Right renal cortex interstitium (tissue), 3 donors: Measurements from ENCODE around the gene P4HA1. TPM values are rescaled to one million over a fixed set of nuclear protein-coding genes. Genes with fewer than 3 reads are reported as not detected.
"Not testable (repeated sequence)": the region's sequence is repeated elsewhere in the genome, so short reads cannot be mapped to it uniquely, and the experiment has no call there.

Experiments
- DNase-seq, 3 donors: peaks; one replicate each; pipeline ENCODE4 v3.0.0-alpha.2; 2013; ENCODE audit warnings: low read depth in 3 of 3, low spot score in 2 of 3
- polyA plus RNA-seq, 3 donors: library from polyadenylated mRNA; unstranded; fragments of 120-200 nt; gene quantifications; one replicate each; pipeline ENCODE4 v1.2.1, GENCODE V29; 2013; ENCODE audit not compliant: insufficient read length in 3 of 3

Gene P4HA1
- 100 to 1,000 TPM in 1 of 3 donors, 10 to 100 TPM in 2; 78.1 to 104 (median 93.6) TPM for polyA plus RNA-seq

DNA sequence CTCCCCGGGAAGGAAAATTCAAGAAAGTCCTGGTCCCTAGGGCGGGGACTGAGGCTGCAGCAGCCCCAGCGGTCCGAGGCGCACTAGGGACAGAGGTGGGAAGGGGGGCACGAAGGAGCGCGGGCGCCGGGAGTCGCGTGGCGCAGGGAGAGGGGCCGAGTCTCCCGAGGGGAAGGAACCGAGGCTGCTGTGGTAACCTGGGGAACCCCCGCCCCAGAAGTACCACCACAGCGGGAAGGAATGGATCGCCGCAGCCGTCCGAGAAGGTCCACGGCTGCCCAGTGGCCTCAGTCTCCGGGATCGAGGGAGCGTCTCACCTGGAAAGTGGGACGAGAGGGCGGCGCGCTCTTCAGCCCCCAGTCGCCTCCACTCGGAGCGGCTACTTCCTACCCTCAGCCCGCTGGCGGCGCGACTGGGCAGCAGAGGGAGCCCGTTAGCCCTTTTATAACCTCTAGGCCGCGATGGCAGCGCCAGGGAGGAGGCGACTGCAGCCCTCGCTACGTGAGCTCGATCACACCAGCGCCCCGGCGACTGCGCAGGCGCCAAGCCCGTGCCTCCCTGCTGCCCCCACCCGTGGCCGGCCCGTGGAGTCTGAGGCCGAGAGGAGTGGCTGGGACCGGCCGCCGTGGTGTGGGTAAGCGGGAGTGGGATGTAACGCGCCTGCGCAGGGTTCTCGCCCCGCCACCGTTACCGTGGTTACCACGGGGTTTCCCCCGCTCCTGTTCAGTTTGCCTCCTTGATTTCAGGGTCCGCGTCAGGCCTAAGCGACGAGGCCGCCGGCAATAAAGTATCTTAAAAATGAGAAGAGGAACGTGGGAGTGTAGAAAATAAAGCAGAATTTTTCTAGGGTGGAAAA lies at the start of gene P4HA1:
P4HA1 (minus strand) TSS at position 418 of the 856 bp plus-strand sequence. CDS start 21,983 bp downstream, outside the sequence.
- DNase-seq = peak; percentile 79 to 91 (median 86)

DNA sequence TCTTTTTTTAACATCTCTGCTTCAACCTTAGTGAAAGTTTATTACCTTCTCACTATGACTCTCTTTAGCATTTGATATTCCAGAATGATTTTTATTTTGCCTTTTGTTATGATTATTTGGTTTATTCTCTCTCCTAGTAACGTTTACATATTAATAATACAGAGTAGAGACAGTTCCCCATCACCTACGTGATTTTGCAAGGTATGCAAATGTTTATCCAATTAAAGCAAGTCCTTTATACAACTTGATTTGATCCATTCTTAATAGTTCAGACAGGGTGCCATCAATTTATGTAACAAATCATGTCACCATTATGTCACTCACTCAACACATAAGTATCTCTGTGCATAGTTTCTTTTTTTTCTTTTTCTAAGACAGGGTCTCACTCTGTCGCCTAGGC lies 44.9 kb upstream of the P4HA1 start:
- no peak for DNase-seq

DNA sequence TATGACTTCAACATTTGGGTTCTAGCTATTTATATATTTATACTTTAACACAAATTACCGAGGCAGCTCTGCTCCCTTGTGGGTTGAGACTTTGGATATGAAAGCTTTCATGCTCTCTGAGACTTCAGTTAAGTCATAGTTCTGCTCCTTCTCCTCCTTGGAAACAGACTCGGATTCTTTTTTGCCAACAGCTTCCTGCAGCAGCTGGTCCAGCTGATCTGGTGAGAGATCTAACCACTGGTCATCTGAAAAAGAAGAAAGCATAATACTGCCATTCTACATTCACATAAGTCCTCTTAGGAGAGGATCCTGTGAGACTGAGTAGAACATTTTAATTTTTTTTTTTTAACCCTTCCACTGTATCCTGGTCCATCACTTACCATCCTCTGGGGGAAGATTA lies 42.6 kb upstream of the P4HA1 start:
- DNase-seq = no peak

DNA sequence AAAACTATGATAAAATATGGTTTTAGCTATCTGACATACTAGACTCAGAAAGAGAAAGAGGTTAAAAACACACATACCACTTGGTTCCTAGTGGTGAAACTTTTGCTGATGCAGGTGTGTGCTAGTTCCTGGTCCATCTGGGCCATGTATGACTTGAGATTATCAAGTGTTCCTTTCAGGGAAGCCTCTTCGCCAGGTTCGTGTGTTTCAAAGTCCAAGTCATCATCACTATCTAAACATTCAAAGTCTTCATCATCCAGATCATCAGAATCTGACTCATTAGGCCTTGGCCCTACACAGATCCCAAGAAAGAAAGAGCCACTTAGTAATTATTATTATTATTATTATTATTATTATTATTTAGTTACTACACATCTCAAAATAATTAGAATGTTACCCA lies 40.0 kb upstream of the P4HA1 start:
- no peak for DNase-seq

DNA sequence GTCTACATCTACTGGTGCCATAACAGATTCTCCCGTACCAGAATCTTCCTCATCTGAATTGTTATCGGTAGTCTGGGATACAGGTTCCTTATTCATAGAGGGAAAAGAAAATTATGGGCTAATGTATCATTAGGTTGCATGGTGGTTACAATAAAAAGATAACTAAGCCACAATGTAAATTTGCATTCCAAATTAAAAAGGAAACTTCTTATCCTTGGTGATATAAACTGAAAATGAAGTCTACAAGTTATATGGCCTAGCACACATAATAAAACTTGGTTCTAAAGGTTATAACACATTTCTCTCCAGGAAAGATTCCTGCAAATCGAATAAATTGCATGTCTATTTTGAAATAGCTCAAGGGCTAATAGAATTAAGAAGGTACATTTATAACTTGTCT lies 38.1 kb upstream of the P4HA1 start:
- DNase-seq = no peak

DNA sequence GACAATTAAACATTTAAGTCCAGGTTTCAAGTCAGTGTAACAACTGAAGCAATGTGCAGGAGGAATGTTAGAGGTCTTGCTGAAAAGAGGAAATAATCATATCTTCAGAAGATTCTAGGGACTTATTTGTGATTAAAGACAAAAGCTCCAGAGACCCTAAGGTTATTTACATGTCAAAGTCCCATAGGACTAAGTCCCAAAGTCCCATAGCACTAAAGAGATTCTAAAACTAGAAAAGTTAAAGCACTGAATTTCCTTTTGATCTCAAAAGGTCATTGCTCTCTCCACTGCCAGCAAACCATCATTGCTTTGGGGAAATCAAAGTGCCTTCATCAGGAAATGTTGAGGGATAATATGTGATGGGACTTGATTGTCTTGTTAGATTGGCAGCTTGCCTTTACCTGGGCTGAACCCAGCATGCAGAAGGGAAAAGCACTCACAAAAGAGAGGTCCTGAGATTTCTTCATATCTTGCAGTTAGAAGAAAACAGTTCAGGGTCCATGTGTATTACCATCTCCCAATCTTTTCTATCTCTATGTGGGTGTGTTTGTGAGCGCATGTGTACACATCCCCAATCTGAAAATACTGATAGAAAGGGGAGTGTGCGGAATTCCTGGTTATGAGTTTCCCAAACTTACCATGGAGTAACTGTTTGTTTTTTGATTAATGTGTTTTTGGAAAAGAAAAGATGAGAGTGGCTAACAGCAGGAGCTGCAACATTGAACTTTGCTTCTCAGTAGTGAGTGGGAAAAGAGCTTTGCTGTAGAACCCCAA lies 35.4 kb upstream of the P4HA1 start:
- DNase-seq = no peak

DNA sequence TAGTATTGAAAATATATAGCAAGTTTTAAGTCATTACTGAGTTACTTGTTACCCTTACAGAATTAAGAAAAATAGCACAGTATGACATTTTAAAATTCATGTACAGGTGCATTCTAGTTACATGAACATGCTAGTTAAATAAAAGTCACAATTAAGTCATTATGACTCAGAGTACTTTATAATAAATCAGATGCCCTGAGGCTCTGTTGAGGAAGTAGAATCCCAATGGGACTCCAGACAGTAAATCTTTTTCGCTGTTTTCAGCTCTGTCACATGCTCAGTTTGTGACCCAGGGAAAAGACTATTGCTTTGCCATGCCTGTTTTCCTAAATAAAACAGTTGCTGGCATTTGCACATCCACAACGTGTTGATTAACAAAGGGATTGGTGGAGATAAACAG lies 34.6 kb upstream of the P4HA1 start:
- no peak for DNase-seq

DNA sequence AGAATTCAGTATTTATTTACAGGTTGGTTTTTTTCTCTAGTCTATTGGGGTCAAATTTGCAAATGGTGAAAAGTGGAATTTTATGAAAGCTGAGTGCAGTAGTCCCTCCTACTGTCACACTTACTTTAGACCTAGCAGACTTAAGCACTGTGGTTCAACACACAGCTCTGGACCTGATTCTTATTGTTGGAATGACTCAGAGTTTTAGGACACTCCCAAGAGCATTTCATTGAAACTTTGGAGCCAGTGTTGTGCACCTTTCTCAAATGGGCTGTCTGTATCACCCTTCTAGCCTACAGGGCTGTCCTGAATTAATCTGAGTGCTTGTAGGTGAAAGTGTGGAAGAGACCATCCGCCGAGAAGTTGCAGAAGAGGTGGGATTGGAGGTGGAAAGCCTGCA lies 29.7 kb upstream of the P4HA1 start:
- DNase-seq = no peak

DNA sequence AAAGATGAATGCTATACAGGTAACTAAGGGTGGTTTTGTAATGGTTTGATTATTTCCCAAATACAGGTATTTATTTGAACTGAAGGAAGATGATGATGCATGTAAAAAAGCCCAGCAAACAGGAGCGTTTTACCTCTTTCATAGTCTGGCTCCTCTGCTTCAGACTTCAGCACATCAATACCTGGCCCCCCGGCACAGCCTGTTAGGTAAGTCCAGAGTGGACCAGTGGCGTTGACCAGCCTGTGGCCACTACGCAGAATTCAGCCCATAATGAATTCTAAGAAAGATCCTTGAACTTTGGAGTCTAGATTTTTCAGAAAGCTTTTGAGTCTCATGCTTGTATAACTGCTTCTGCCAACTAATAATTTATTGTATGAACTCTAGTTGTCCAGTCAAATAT lies 23.3 kb upstream of the P4HA1 start:
- DNase-seq = no peak

DNA sequence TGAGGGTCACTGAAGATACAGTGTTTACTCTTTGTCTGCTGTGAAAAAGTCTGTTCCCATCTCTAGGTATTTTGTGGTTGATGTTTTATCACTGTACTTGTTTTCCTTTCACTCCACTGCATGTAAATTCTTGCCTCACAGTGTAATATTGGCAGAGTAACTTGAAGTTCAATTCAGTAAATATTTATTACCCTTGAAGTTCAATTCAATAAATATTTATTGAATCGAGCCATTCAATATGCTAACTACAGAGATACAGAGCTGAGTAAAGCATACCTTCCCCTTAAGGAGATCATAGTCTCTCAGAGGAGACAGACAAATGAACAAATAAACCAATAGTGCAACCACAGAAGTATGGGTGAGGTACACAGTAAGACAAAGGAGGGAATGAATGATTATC lies 22.8 kb upstream of the P4HA1 start:
- DNase-seq = no peak

DNA sequence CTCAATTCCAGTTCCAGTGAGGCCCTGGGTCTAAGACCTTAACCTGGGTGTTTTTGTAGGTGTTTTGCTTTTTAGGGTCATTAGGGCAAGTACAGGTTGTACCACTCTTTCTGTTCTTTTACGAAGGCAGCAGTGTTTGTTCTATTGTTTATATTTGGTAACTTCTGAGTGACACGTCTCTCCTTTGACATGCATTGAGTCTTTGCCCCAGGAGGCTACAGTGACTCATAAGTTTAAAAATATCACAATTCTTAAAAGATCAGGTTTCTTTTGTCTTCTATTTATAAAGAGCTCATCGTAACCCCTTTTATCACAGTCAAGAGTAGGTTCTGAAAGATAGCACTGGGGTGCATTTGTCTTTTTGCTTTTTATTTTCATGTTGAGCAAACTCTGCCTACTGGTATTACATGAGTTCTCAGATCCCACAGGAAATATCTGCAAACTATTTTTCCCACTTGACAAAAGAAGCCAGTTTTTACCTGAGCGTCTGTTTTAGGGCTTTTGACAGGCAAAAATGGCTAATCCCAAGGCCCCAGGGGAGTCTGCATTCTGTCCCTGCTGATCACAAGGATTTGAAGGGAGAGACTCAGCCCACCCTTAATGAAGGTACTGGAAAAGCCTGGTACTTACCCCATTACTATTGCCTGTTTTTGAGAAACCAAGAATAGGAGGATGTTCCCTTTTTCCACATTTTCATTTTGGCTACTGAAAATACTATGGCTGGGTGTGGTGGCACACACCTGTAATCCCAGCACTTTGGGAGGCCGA lies 21.5 kb upstream of the P4HA1 start:
- no peak for DNase-seq

DNA sequence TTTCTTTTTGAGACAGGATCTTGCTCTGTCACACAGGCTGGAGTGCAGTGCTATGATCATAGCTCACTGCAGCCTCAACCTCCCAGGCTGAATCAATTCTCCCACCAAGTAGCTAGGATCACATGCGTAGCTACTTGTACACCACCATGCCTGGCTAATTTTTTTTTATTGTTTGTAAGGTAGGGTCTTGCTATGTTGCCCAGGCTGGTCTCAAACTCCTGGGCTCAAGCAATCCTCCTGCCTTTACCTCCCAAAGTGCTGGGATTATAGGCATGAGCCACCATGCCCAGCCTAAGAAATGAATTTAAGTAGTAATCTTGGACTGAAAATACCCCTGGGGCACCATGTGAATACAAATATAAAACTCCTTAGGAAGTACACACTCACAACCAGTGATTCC lies 19.4 kb upstream of the P4HA1 start:
- no peak for DNase-seq

DNA sequence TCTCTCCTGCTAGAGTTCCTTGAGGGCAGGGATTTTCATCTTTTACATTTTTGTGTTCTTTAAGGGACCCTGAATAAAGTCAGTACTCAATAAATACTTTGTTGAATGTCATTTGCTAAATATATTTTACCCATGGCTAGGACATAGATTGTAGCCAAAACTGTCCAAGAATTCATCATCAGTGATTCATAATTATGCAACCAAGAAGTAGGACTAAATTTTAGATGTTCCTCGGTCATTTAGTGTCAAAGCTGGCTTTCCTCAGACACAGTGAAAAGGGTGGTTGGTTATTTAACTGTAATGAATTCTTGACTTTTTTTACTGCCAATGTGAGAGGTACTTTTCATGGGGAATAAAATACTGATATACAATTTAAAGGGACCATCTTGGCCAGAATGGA lies 16.9 kb upstream of the P4HA1 start:
- no peak for DNase-seq

DNA sequence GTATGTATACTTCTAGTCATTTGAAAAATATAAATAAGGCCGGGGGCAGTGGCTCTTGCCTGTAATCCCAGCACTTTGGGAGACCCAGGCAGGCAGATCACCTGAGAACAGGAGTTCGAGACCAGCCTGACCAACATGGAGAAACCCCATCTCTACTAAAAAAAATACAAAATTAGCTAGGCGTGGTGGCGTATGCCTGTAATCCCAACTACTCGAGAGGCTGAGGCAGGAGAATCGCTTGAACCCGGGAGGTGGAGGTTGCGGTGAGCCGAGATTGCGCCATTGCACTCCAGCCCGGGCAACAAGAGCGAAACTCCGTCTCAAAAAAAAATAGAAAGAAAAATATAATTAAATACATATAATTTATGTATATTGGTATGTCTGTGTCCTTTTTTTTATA lies 15.4 kb upstream of the P4HA1 start:
- not testable (repeated sequence) for DNase-seq

DNA sequence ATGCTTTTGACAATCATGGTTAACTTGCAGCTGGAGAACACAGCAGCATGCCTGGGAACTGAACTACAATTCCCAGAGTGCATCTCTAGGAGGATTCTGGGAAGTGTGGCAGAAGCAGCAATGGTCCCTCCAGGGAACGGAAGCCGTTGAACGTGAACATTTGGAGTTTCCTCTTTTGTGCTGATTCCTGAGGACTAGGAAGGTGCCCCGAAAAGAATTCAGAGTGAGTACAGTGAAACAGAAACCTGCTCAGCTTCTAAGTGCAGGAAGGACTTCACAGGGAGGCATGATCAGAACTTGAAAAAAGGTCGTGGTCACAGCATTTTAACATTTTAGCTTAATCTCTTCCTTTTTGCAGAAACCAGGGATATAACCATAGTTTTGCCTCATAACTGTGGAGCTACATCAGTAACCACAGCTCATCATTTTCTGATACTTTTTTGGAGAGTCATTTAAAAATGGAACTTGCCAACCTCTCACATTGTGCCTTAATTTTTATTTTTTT lies 13.7 kb upstream of the P4HA1 start, which contains the start of gene NUDT13:
NUDT13 (plus strand) TSS at position 111 of the 505 bp plus-strand sequence. CDS start 3,911 bp downstream, outside the sequence.
- peak; percentile 65 to 82 (median 67) for DNase-seq

DNA sequence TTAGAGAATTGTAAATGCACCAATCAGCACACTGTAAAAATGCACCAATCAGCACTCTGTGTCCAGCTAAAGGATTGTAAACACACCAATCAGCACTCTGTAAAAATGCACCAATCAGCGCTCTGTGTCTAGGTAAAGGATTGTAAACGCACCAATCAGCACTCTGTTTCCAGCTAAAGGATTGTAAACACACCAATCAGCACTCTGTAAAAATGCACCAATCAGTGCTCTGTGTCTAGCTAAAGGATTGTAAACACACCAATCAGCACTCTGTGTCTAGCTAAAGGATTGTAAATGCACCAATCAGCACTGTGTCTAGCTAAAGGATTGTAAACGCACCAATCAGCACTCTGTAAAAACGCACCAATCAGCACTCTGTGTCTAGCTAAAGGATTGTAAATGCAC lies 12.6 kb upstream of the P4HA1 start:
- not testable (repeated sequence) for DNase-seq

DNA sequence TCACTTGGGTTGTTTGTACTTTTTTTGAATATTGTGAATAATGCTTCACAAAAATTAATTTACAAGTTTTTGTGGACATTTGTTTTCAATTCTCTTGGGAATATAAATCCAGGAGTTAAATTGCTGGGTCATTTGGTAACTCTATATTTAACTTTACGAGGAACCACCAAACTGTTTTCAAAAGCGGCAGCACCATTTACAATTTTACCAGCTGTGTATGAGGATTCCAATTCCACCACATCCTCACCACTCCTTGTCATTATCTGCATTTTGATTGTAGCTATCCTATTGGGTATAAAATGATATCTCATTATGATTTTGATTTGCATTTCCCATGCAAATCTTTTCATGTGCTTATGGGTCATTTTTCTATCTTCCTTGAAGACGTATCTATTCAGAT lies 9.6 kb upstream of the P4HA1 start:
- no peak for DNase-seq

DNA sequence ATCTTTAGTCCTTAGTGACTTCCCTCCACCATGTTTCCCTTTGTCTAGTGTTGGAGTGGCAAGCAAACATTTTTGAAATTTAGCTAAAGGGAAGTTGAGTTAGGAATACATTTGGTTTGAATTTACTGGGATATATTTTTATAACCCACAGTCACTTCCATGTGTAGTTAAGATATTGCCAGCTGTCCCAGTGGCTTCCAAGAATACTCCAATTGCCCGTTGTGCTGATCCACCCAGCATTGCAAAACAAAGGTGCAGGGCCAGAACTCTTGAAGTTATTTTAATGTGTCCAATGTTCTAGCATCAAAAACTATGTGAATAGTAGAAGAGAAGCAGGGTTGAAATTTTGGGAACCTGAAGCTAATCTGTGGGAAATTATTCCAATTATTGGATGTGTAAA lies 2.5 kb upstream of the P4HA1 start:
- DNase-seq = no peak

DNA sequence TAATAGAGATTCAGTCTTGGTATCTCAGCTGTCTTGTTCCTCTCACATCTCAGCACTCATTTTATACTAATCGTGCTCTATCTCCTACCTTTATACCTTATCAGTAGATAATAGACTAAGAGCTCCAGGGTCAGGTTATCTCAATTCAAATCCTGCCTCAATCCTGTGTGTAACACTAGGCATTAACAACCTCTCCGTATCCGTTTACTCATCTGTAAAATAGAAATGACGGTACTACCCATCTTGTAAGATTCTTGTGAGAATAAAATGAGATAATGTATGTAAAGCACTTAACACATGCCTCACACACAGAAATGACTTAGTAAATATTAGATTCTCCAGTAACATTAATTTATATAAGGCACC lies 622 bp upstream of the P4HA1 start:
- no peak for DNase-seq

DNA sequence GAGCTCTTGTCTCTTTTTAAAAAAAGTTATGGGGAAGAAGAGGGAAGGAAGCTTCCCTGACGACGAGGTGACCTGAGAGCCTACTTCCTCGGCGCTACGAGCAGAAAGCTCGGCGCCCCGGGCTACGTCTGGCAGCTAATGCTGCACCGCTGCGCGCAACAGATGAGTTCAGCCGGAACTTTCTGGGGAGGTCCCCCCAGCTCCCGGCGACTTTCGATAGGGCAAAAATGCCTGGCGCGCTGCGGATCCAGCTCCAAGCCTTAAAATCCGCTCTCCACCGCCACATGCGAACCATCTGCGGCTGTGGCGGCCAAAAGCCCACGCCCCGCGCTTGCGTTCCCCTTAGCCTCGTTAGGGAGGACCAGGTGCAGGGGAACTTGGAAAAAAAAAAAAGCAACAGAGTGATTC lies 621 bp downstream of the P4HA1 start:
- DNase-seq = no peak
